HepG2 (cell line): ENCODE measurements around the gene HOXA10. TPM values are rescaled to one million over a fixed set of nuclear protein-coding genes. Genes with fewer than 3 reads are reported as not detected.

Source experiments
- ELF4 ChIP-seq: sonication (generic); formaldehyde crosslinking; IDR thresholded peaks from 2 replicates; pipeline ENCODE4 v1.5.0; 2020; ENCODE audit warnings: missing genetic modification reagents, mild to moderate bottlenecking, moderate library complexity, borderline replicate concordance
- GATA4 ChIP-seq: sonication (generic); IDR thresholded peaks from 2 replicates; pipeline ENCODE4 v1.6.1; 2016; ENCODE audit warnings: antibody characterized with exemption, low read depth, borderline replicate concordance
- GRHL1 ChIP-seq: sonication (generic); formaldehyde crosslinking; conservative IDR thresholded peaks from 2 replicates; pipeline ENCODE4 v1.8.0; 2022; ENCODE audit warnings: missing genetic modification reagents
- KLF6 ChIP-seq: IDR thresholded peaks from 2 replicates; pipeline ENCODE4 v1.8.0; 2016; ENCODE audit warnings: missing biosample characterization, missing genetic modification reagents
- MAFG ChIP-seq: sonication (generic); formaldehyde crosslinking; IDR thresholded peaks from 2 replicates; pipeline ENCODE4 v1.5.1; 2020; ENCODE audit warnings: mild to moderate bottlenecking, missing genetic modification reagents
- NKX3-1 ChIP-seq: sonication (generic); formaldehyde crosslinking; IDR thresholded peaks from 2 replicates; pipeline ENCODE4 v1.5.0; 2020; ENCODE audit warnings: missing genetic modification reagents
- PAWR ChIP-seq: sonication (generic); formaldehyde crosslinking; IDR thresholded peaks from 2 replicates; pipeline ENCODE4 v1.4.0; 2020; ENCODE audit warnings: missing genetic modification reagents, mild to moderate bottlenecking, borderline replicate concordance
- RNF2 ChIP-seq: fragments of 450-650 bp; conservative IDR thresholded peaks from 2 replicates; pipeline ENCODE4 v1.6.1; 2016; ENCODE audit warnings: low read depth
- SP140L ChIP-seq: sonication (generic); formaldehyde crosslinking; IDR thresholded peaks from 2 replicates; pipeline ENCODE4 v1.4.0; 2020; ENCODE audit warnings: missing genetic modification reagents, borderline replicate concordance
- TCF7 ChIP-seq: sonication (generic); IDR thresholded peaks from 2 replicates; pipeline ENCODE4 v1.6.1; 2016; ENCODE audit warnings: antibody characterized with exemption, low read depth
- TFE3 ChIP-seq: IDR thresholded peaks from 2 replicates; pipeline ENCODE4 v1.6.1; 2016
- THYN1 ChIP-seq: sonication (generic); formaldehyde crosslinking; IDR thresholded peaks from 2 replicates; pipeline ENCODE4 v1.8.1; 2023; ENCODE audit warnings: low read depth, mild to moderate bottlenecking, moderate library complexity, missing genetic modification reagents, borderline replicate concordance
- XBP1 ChIP-seq: sonication (generic); formaldehyde crosslinking; IDR thresholded peaks from 2 replicates; pipeline ENCODE4 v1.5.0; 2020; ENCODE audit warnings: missing genetic modification reagents
- ZBTB10 ChIP-seq: sonication (generic); formaldehyde crosslinking; IDR thresholded peaks from 2 replicates; pipeline ENCODE4 v1.4.0; 2020; ENCODE audit warnings: missing genetic modification reagents, borderline replicate concordance
- ZFP36L1 ChIP-seq: sonication (generic); formaldehyde crosslinking; IDR thresholded peaks from 2 replicates; pipeline ENCODE4 v1.8.0; 2022; ENCODE audit warnings: mild to moderate bottlenecking, missing genetic modification reagents, moderate library complexity
- ZFP90 ChIP-seq: sonication (generic); formaldehyde crosslinking; IDR thresholded peaks from 2 replicates; pipeline ENCODE4 v1.8.0; 2022; ENCODE audit warnings: missing genetic modification reagents, mild to moderate bottlenecking, inconsistent platforms, borderline replicate concordance
- ZFP91 ChIP-seq: sonication (generic); formaldehyde crosslinking; IDR thresholded peaks from 2 replicates; pipeline ENCODE4 v1.9.0; 2022; ENCODE audit warnings: missing genetic modification reagents, mild to moderate bottlenecking, borderline replicate concordance
- ZNF776 ChIP-seq: sonication (generic); formaldehyde crosslinking; IDR thresholded peaks from 2 replicates; pipeline ENCODE4 v1.4.0; 2020; ENCODE audit warnings: mild to moderate bottlenecking, missing genetic modification reagents
- ZNF841 ChIP-seq: sonication (generic); formaldehyde crosslinking; IDR thresholded peaks from 2 replicates; pipeline ENCODE4 v1.8.1; 2023; ENCODE audit warnings: missing genetic modification reagents, borderline replicate concordance
- ZNF878 ChIP-seq: sonication (generic); formaldehyde crosslinking; IDR thresholded peaks from 2 replicates; pipeline ENCODE4 v1.8.1; 2023; ENCODE audit warnings: mild to moderate bottlenecking, missing genetic modification reagents, moderate library complexity
- polyA plus RNA-seq, 8 experiments: library from polyadenylated mRNA; depleted of rRNA in 3 of 8; stranded (reverse) in 7 of 8; unstranded in 1 of 8; fragments of >200 nt; fragmentation: Illumina TruSeq in 4 of 8; extraction: Trizol in 4 of 8; gene quantifications; 2 replicates each; pipeline versions ENCODE4 v1.2.1 to v1.2.3, GENCODE V29; 2011 to 2016; ENCODE audit warnings: low read depth in 4 of 8, missing spikeins in 1 of 8, mixed read lengths in 1 of 8; ENCODE audit not compliant: insufficient read depth in 1 of 8
- total RNA-seq, 5 experiments: library from RNA; depleted of rRNA; stranded (reverse); fragments of >200 nt; fragmentation: Illumina TruSeq; extraction: Trizol; gene quantifications; 2 replicates each; pipeline ENCODE4 v1.2.3, GENCODE V29; 2016; ENCODE audit warnings: low read depth in 1 of 5

The HOXA10 gene
- total and polyA plus RNA-seq, 2 of the 13 experiments (the other 11 are each of a cell fraction or from before 2014, with no cell fraction given) = not detected

- TF ChIP-seq TFE3 = no peak; the same call in 1 of the 2 replicates
- TF ChIP-seq KLF6 (CRISPR knock-in tag) = no peak
- 0 out of 2 replicates have a peak, but pooled peaks have one; percentile 38 for TF ChIP-seq ELF4
- TF ChIP-seq THYN1 (CRISPR knock-in tag) = no peak
- peak; percentile 57; the same call in 1 of the 2 replicates for TF ChIP-seq TCF7
- TF ChIP-seq NKX3-1 (CRISPR knock-in tag) = no peak
- no peak for TF ChIP-seq PAWR (CRISPR knock-in tag)
- TF ChIP-seq SP140L (CRISPR knock-in tag) = no peak
- no peak for TF ChIP-seq GRHL1 (CRISPR knock-in tag)
- TF ChIP-seq GATA4 = no peak
- TF ChIP-seq XBP1 (CRISPR knock-in tag) = no peak
- no peak for TF ChIP-seq ZBTB10 (CRISPR knock-in tag)
- no peak for TF ChIP-seq ZNF878 (CRISPR knock-in tag)
- no peak for TF ChIP-seq ZFP91 (CRISPR knock-in tag)
- TF ChIP-seq ZFP90 = no peak
- TF ChIP-seq ZFP36L1 (CRISPR knock-in tag) = no peak
- no peak for TF ChIP-seq RNF2
- no peak for TF ChIP-seq MAFG (CRISPR knock-in tag)
- TF ChIP-seq ZNF776 (CRISPR knock-in tag) = no peak
- 0 out of 2 replicates have a peak, but pooled peaks have one; percentile 18 for TF ChIP-seq ZNF841 (CRISPR knock-in tag)
These were observed 40.5 kb downstream of the HOXA10 start (continued) for GRCh38 chr7:27133409-27134231.
